T47D (cell line): ENCODE results near the gene PHIP.
A peak's percentile ranks its signal among the peaks of the same experiment; 100 is the strongest.

Source experiments
- DNase-seq, 2 experiments: peaks; one replicate each; pipeline versions ENCODE4 v3.0.0 to v3.0.0-alpha.2; 2011 to 2012; ENCODE audit warnings: low read depth in 1 of 2, low spot score in 1 of 2
- JUND ChIP-seq: IDR thresholded peaks from 2 replicates; pipeline ENCODE4 v1.6.1; 2012; ENCODE audit warnings: low read depth
- in situ Hi-C: cut with HindIII; loops from 2 replicates; pipeline ENCODE4 v1.10.0; 2016; ENCODE audit warnings: low sequenced_read_pairs, low pct_unique_long_range_greater_than_20kb

PHIP gene

GRCh38 chr6:79028641-79029314 is 49.3 kb downstream of the PHIP start:
- no peak for DNase-seq
- TF ChIP-seq JUND: no peak

DNA sequence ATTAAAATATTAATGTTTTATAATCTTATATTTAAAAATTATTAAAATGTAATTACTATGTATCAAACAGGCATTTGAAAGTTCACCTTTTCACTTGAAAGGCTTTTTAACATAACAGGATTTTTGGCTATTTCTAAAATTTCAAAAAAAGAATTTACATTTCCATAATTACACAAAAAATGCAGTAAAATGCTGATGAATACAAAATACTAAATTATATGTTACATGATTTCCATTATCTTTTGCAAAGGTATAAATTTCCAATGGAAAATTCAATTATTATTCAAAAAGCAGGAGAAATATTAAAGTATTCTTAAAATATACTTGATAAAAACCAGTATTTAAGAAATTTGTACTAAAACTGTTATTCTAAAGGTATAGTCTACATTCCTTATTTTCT is 66.1 kb downstream of the PHIP start:
- TF ChIP-seq JUND: no peak
- in situ Hi-C loops: no loop called here
- no peak for DNase-seq

More at GRCh38 chr6:79028641-79029314, 49.3 kb downstream of the PHIP start:
- in situ Hi-C loops: no loop called here

GRCh38 chr6:79010422-79010821 is 67.6 kb downstream of the PHIP start:
- DNase-seq: no peak
- TF ChIP-seq JUND: no peak
- in situ Hi-C loops: no loop called here

GRCh38 chr6:79009819-79010218 is 68.2 kb downstream of the PHIP start:
- in situ Hi-C loops: no loop called here
- TF ChIP-seq JUND: no peak
- no peak for DNase-seq

DNA sequence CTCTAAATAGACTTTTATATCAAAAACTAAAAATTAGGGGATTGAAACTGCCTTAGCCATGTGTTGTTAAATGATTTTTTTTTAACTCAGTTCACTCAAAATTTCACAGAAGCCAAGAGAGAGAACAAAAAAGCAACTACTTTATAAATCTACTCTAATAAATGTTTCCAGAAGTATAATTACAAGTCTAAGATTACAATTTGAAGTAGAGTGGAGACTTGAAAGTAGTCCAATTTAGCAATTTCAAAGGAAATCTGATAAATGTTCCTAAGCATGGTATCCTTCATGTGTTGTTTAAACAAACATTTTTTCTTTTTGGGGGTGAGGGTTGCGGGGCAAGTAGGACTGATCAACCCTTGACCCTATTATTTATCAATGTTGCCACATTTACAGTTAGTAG is 72.6 kb downstream of the PHIP start:
- DNase-seq: no peak
- in situ Hi-C loops: no loop called here

DNA sequence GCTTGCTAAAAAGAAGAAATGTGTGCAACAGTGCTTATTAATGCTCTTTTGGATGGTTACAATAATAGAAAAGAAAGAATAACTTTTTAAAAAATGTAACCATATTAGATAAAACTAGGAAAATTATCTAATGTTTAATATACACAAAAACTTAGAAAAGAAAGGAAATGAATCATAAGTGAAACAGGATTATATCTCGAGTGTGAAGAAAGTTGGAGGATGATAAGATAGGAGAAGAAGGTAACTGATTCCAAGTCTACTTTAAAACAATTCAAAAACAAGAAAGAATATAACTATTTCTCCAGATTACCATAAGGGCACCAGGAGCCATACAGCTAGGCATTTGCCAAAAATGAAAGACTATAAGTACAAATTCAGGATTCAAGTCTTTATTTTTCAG is 73.0 kb downstream of the PHIP start:
- DNase-seq: no peak
- in situ Hi-C loops: no loop called here
- no peak for TF ChIP-seq JUND

More for the DNA sequence above, 72.6 kb downstream of the PHIP start:
- no peak for TF ChIP-seq JUND

- DNase-seq: no peak
- in situ Hi-C loops: no loop called here
- no peak for TF ChIP-seq JUND
Measured at GRCh38 chr6:79004239-79004638, 73.8 kb downstream of the PHIP start.

DNA sequence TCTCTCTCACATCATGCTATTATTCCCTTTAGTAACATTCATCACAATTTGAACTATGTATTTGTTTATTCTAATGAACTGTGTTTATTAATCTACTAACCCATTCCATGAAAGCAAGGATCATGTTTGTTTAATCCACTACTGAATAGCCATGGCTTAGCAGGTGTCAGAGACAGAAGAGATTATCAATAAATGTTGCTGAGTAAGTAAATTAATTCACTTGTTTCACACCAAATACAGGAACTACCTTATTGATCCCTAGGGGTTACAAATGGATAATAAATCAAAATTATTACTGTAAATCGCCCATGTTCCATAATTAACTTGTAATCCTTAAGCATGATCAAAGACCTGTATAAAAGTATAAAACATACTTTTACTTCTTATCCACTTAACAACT is 76.6 kb downstream of the PHIP start:
- in situ Hi-C loops: no loop called here
- DNase-seq: no peak
- TF ChIP-seq JUND: no peak

- DNase-seq: no peak
- in situ Hi-C loops: no loop called here
- no peak for TF ChIP-seq JUND
Measured at GRCh38 chr6:78999737-79000136, 78.3 kb downstream of the PHIP start.

DNA sequence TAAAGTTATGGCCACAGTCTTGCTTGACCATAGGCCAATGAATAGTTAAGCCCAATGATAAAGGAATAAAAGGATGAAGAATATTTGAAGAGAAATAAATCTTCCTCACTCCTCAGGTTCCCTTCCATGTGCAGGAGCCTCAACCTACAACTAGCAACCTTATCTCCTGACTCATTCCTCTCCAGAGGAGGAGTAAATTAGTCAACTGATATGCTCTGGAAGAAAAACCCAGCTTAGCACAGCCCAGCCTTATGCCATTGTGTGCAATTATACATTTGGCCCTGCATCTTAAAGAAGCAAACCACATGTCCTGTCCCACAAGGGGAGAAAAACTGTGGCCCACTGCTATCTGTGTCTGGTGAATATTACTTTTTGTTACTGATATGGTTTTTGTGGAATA is 82.1 kb downstream of the PHIP start:
- DNase-seq: no peak
- in situ Hi-C loops: no loop called here
- TF ChIP-seq JUND: no peak

DNA sequence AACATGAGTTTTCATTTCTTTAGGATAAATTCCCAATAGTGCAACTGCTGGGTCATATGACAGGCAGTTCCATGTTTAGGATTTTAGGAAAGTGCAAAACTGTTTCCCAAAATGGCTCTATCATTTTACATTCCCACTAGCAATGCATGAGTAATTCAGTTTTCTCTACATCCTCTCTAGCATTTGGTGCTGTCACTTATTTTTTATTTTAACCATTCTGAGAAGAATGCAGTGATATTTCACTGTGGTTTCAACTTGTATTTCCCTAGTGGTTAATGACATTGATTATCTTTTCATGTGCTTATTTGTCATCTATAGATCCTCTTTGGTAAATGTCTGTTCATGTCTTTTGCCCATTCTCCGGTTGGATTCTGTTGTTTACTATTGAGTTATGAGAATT is 82.7 kb downstream of the PHIP start:
- no peak for TF ChIP-seq JUND
- no peak for DNase-seq
- in situ Hi-C loops: no loop called here

DNA sequence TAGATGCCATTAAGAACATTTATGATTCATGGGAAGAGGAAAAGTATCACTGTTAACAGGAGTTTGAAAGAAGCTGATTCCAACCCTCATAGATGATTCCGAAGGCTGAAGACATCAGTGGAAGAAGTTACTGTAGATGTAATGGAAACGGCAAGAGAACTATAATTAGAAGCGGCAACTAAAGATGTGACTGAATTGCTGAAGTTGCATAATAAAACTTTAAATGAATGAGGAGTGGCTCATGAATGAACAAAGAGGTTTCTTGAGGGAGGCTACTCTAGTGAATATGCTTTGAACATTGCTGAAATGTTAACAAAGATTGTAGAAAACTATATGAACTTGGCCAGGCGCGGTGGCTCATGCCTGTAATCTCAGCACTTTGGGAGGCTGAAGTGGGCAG is 84.1 kb downstream of the PHIP start:
- no peak for TF ChIP-seq JUND
- in situ Hi-C loops: no loop called here
- DNase-seq: no peak

GRCh38 chr6:78989191-78989590 is 88.9 kb downstream of the PHIP start:
- in situ Hi-C loops: no loop called here
- TF ChIP-seq JUND: no peak
- DNase-seq: peak in 1 of 2 experiments; percentile 3

DNA sequence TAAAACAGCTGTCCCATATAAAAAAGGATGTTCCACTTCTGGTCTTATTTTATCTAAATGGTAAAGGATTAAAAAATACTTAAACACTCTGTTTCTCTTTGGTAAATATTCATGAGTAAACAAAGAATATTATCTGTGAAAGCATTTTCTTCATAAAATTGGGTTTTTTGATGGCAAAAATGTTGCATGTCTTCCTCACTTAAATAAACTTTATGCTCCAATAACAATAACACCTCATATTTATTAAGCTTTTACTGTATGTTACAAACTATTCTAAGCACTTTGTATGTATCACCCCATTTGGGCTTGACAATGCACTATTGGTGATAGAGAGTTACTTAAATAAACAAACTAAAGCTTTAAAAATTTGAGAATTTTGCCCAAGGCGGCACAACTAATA is 91.9 kb downstream of the PHIP start:
- TF ChIP-seq JUND: no peak
- in situ Hi-C loops: no loop called here
- no peak for DNase-seq
